SU-DHL-6 (cell line): ENCODE data around the gene PSMA7.

Experiments used
- EZH2phosphoT487 ChIP-seq: fragments of 200-600 bp; sonication (generic), shearing (Covaris generic); conservative IDR thresholded peaks from 2 replicates; pipeline ENCODE4 v1.6.1; 2018; ENCODE audit warnings: mild to moderate bottlenecking, antibody characterized with exemption, low read length, moderate library complexity, mixed read lengths
- TF ChIP-seq, protein P1 (sequence below): fragments of 200-600 bp; sonication (generic); IDR thresholded peaks from one replicate; pipeline ENCODE4 v1.5.1; 2017; ENCODE audit warnings: antibody characterized with exemption, mild to moderate bottlenecking, low read length, moderate library complexity; ENCODE audit not compliant: insufficient read depth, poor library complexity, severe bottlenecking

DNA sequence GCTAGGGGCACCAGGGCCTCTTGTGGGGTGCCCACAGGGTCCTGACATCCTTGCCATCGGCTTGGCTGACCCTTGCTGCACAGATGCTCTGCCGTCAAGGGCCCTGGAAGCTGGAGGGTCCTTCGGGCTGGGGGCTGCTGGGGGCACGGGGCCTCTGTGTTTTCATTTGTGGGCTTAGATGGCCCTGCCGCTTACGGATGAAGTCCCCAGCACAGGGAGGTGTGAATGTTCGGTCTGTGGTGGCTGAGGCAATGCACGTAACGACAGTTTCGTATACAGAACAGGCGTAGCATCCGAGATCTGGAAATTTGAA, 14.8 kb upstream of the PSMA7 start:
- TF ChIP-seq, protein P1, sequence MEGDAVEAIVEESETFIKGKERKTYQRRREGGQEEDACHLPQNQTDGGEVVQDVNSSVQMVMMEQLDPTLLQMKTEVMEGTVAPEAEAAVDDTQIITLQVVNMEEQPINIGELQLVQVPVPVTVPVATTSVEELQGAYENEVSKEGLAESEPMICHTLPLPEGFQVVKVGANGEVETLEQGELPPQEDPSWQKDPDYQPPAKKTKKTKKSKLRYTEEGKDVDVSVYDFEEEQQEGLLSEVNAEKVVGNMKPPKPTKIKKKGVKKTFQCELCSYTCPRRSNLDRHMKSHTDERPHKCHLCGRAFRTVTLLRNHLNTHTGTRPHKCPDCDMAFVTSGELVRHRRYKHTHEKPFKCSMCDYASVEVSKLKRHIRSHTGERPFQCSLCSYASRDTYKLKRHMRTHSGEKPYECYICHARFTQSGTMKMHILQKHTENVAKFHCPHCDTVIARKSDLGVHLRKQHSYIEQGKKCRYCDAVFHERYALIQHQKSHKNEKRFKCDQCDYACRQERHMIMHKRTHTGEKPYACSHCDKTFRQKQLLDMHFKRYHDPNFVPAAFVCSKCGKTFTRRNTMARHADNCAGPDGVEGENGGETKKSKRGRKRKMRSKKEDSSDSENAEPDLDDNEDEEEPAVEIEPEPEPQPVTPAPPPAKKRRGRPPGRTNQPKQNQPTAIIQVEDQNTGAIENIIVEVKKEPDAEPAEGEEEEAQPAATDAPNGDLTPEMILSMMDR: no peak
- TF ChIP-seq EZH2phosphoT487: no peak
